GM19372 (cell line): ENCODE data around the gene TBRG4.
"Not testable (repeated sequence)": the region's sequence is repeated elsewhere in the genome, so short reads cannot be mapped to it uniquely, and the experiment has no call there.

Experiments used
- ATAC-seq: cut with Tn5 transposase; IDR thresholded peaks from one replicate; pipeline ENCODE4 v1.9.1; 2021; ENCODE audit warnings: mild to moderate bottlenecking, low read depth, moderate library complexity; ENCODE audit not compliant: unreplicated experiment

The TBRG4 gene

DNA sequence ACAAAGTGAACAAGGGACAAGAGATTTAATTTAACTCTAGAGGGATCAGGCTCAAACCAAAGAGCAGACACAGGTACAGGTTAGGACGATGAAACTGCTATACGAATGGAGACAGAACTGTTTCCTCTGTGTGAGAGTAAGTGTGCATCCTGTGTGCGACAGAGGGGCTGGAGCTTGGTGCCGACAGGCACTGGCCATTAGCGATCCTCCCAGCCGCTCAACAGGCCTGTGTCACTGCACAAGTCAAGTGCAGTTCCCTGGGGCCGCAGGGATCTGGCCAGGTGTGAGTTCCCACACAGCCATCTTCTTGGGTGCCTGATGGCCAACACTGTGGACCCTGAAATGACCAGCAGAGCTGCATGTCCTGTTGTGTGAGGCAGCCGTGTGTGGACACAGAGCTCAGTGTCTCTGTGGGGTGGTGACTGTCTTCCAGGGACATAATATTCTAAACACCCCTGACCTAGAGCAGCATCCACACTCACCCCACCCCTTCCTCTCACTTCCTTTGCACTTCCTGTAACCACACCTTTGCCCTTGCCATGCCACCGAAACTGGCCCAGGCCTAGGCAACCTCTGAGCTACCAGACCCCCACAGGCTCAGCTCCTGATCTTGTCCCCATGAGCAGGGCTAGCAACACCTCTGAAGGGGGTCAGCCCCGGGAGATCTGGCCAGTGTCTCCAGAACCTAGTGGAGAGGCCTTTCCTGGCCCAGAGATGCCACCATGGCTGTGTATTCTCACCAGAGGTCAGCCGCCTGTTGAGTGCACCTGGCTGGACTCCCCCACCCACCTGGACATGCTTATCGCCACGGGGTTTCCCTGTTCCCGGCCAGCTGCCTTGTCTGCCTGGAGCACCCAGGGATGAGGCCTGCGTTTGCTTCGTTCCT lies 11.7 kb upstream of the TBRG4 start:
- ATAC-seq, result no peak

- ATAC-seq, result no peak
Measured at GRCh38 chr7:45119550-45119949, 8.1 kb upstream of the TBRG4 start.

GRCh38 chr7:45118889-45119331 lies 7.4 kb upstream of the TBRG4 start:
- no peak for ATAC-seq

GRCh38 chr7:45118292-45118691 lies 6.8 kb upstream of the TBRG4 start:
- ATAC-seq, result no peak

DNA sequence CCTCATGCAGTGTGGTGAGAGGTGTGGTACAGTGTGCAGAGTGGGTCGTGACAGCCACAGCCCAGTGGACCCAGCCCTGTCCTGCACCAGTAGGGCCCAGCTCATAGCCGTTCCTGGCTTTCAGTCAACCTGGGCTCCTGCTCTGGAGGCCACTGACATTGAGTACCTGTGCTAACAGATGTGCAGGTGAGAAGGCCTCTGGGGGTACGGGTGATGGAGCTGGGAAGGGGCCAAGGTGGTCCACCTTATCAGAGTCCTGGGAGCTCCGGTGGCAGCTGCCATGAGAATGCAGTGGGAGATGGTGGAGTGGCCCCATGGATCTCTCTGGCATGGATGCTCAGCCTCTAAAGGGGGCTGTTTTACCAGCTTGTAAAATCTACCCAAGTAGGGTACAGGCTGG lies 6.1 kb upstream of the TBRG4 start:
- ATAC-seq, result no peak

GRCh38 chr7:45116048-45116447 lies 4.6 kb upstream of the TBRG4 start:
- ATAC-seq, result no peak

DNA sequence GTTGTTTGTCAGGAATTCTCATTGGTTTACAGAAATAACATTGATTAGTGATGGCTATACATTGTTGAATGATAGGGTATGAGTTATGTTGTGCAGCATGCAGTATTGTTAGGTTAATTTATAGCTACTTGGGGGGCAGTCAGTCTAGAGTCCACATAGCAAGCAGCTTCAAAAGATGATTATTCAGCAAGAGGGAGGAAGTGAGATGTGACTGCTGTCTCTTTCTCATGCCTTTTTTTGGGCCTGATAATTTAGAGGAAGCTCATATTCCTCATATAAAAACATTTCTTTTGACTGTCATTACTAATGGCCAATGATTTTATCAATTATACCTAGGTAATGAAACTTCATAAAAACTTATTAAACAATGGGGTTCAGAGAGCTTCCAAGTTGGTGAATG lies 3.4 kb upstream of the TBRG4 start:
- ATAC-seq, result no peak

GRCh38 chr7:45114257-45114656 lies 2.8 kb upstream of the TBRG4 start:
- ATAC-seq, result not testable (repeated sequence)

- no peak for ATAC-seq
Measured at GRCh38 chr7:45112648-45113047, 1.2 kb upstream of the TBRG4 start.

DNA sequence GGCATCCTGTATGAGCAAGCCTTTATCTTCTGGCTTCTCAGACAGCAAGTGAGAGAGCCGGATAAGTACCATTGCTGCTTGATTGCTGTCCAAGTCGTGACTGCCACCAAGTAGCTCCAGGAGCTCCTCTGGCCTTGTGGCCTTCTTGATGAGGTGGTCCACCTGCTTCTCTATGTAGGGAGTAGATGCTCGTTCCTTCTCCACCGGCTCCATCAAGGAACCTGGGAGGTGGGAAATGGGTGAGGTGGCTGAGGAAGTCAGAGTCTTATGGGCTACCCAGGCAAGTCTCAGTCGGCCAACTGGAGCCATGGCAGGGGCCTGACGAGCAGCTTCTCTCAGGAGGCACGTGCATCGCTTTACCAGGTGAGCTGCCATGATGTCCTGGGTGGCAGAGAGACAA lies 2.6 kb downstream of the TBRG4 start:
- ATAC-seq, result no peak

- no peak for ATAC-seq
Measured at GRCh38 chr7:45107356-45107755, 4.1 kb downstream of the TBRG4 start.

GRCh38 chr7:45106820-45107219 lies 4.7 kb downstream of the TBRG4 start:
- ATAC-seq, result no peak

DNA sequence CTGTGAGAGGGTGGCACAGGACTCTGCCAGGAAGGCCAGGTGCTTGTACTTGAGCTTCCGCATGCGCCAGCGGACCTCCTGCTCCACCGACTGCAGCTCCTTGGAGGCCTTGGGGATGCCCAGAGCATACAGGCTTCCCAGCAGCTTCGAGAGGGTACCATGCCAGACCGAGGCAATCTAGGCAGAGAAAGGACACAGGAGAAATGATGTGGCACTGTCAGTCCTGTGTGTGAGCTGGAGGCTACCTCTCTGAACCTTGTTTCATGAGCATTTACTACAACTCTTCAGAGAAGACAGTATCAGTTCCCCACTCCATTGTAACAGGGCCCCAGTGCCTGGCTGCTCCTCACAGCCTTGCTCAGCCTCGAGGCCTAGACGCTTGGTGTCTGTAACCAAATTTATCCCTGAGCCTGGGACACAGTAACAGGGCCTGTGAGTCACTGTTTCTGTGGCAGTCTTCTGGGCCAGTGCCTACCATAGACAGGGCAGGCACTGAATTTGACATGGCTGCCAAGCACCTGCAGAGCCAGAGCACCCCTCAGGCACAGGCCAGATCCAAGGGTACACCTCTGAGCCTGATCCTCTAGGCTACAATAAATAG lies 5.8 kb downstream of the TBRG4 start:
- no peak for ATAC-seq

DNA sequence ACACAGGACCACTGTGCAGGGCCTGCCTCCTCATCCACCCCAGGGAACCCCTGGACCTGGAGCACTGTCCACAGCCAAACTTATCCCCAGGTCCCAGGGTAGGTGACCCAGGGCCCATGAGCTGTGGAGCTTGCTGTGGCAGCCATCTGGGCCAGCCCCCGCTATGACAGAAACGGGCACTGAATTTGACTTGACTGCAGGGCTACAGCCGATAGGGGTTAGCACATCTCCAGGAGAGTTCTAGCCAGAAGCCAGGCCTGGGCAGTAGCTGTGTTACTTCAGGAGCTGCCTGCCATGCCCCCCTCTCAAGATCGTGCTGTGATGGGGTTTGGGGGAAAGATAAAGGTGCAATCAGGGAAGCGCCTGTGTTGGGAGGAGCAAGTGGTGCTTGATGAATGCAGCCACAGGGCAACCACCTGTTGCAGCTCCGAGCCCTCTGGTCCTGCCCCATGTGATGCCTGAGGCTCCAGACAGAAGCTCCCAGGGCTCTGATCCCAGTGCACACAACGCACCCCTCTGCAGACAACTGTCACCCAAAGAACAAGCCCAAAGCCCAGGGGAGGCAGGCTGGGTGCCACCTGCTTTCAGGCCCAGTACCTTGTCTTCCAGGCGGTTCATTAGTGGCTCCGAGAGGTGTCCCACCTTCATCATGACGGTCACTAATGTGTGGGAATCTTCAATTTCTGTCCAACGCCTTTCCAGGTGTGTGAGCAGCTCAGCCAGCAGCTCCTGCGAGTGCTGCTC lies 6.5 kb downstream of the TBRG4 start:
- ATAC-seq, result no peak

GRCh38 chr7:45103958-45104843 lies 7.3 kb downstream of the TBRG4 start:
- no peak for ATAC-seq

DNA sequence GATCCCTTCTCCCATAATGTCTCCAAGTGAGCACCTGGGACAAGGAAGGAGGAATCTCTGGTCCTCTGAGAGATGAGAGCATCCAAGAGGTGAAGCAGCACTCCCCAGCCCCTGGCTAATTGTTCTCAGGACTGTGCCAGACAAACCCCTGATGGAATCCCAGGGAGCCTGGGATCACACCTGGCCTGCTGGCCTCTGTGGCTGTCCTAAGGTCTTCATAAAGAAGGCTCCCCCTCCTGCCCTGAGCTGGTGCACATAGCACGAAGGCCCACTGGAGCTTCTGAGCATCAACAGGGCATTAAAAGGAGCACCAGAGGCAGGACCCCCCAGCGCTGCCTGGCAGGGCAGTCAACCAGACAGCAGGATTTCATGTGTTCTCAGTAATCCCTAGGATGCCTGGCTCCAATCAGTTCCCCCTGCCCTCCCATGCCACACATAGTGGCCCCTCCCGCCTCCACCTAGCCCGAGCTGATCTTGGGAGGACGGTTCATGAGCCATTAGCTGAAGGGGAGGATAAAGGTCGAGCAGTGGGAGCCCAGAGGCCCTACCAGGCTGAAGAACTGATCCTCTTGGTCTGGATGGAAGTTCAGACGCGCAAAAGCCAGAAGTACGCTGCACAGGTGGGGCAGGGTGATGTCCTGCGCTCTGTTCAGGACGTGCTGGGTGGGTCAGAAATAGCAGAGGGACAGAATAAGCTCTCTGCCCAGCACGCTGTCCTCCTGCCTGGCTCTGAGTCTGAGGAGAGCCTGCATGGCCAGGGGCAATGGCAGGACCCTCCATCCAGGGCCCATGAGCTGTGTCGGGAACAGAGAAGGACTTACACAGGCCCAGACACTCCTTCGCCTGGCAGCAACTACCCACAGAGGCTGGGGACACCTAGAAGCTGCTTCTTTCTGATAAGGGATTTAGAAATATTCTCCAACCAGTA lies 8.4 kb downstream of the TBRG4 start:
- no peak for ATAC-seq

GRCh38 chr7:45101748-45102147 lies 9.7 kb downstream of the TBRG4 start:
- ATAC-seq, result no peak

- no peak for ATAC-seq
Measured at GRCh38 chr7:45100761-45101480, 10.6 kb downstream of the TBRG4 start.
